ENCODE measurements around the gene TOR1AIP2. TPM values are rescaled to one million over a fixed set of nuclear protein-coding genes. Genes with fewer than 3 reads are reported as not detected.

Gene TOR1AIP2
- total RNA-seq, 1 experiment from 2014 or later = 142 TPM

- no peak overlapping the region for H3K4me2 ChIP-seq
- ChIA-PET CTCF (no interaction called here), POLR2A (ENCODE audit: unreplicated experiment) (interaction anchor here (0.5 kb wide), 1 partner anchor 1497 kb away, joined by 7 read pairs; no protein-coding TSS in a partner anchor)
- no peak overlapping the region for H3K27ac ChIP-seq
- H3F3A ChIP-seq (ENCODE audit: insufficient read depth, low read depth) = no peaks in the 10 kb centered on the region
- no peaks in the 10 kb centered on the region for H3K36me3 ChIP-seq (ENCODE audit: low read depth)
- H3K27me3 ChIP-seq (ENCODE audit: insufficient read depth, low read depth) = peaks cover 38% of the 10 kb centered on the region
- H3K4me1 ChIP-seq (replicated peaks; ENCODE audit: insufficient read depth) = no peaks in the 10 kb centered on the region
- no TSS peak for BruUV-seq (replicated peaks)
- no peaks in the 10 kb centered on the region for H3K9me3 ChIP-seq (ENCODE audit: insufficient read depth, low read depth)
- TF ChIP-seq EZH2 (IDR thresholded peaks at IDR 0.05; ENCODE audit: low read depth) = no peak
- no peak for TF ChIP-seq CTCF (conservative IDR thresholded peaks at IDR 0.05)
- DNase-seq = no peak
- intact Hi-C loops (cut with micrococcal nuclease; ENCODE audit: unreplicated experiment) = no loop called here
- no peaks in the 10 kb centered on the region for H3K9me2 ChIP-seq (ENCODE audit: insufficient read depth)
- H3K4me3 ChIP-seq = no peak overlapping the region
- H3K79me2 ChIP-seq (ENCODE audit: low read depth) = no peaks in the 10 kb centered on the region
- no peak overlapping the region for H2AFZ ChIP-seq
- H4K20me1 ChIP-seq (ENCODE audit: insufficient read depth) = no peaks in the 10 kb centered on the region; the same call in 1 of the 2 replicates
Measured at GRCh38 chr1:179807691-179808485, 69.7 kb downstream of the TOR1AIP2 start.

- H3K79me2 ChIP-seq (ENCODE audit: low read depth) = no peaks in the 10 kb centered on the region
- no peak for DNase-seq
- no peaks in the 10 kb centered on the region for H3F3A ChIP-seq (ENCODE audit: insufficient read depth, low read depth)
- H3K36me3 ChIP-seq (ENCODE audit: low read depth) = no peaks in the 10 kb centered on the region
- H3K4me3 ChIP-seq = no peak overlapping the region
- BruUV-seq (replicated peaks) = no TSS peak
- POLR2A ChIA-PET (ENCODE audit: unreplicated experiment) = no interaction called here
- no peaks in the 10 kb centered on the region for H3K9me2 ChIP-seq (ENCODE audit: insufficient read depth)
- no peak overlapping the region for H3K27ac ChIP-seq
- no peaks in the 10 kb centered on the region for H3K9me3 ChIP-seq (ENCODE audit: insufficient read depth, low read depth)
- H3K27me3 ChIP-seq (ENCODE audit: insufficient read depth, low read depth) = peaks cover 36% of the 10 kb centered on the region
- TF ChIP-seq CTCF (conservative IDR thresholded peaks at IDR 0.05) (no peak), EZH2 (IDR thresholded peaks at IDR 0.05; ENCODE audit: low read depth) (no peak)
- H3K4me2 ChIP-seq = no peak overlapping the region
- H3K4me1 ChIP-seq (replicated peaks; ENCODE audit: insufficient read depth) = no peaks in the 10 kb centered on the region
- H2AFZ ChIP-seq = no peak overlapping the region
- intact Hi-C loops (cut with micrococcal nuclease; ENCODE audit: unreplicated experiment) = no loop called here
- CTCF ChIA-PET = no interaction called here
- no peaks in the 10 kb centered on the region; the same call in 1 of the 2 replicates for H4K20me1 ChIP-seq (ENCODE audit: insufficient read depth)
Measured at GRCh38 chr1:179807291-179807690, 70.3 kb downstream of the TOR1AIP2 start.

- no TSS peak for BruUV-seq (replicated peaks)
- intact Hi-C loops (cut with micrococcal nuclease; ENCODE audit: unreplicated experiment) = no loop called here
Measured at GRCh38 chr1:179806333-179806732, 71.3 kb downstream of the TOR1AIP2 start.

More at GRCh38 chr1:179806333-179806732, 71.3 kb downstream of the TOR1AIP2 start:
- H3K36me3 ChIP-seq (ENCODE audit: low read depth) = no peaks in the 10 kb centered on the region
- no peaks in the 10 kb centered on the region for H3K79me2 ChIP-seq (ENCODE audit: low read depth)
- H3K9me2 ChIP-seq (ENCODE audit: insufficient read depth) = no peaks in the 10 kb centered on the region
- H3K4me1 ChIP-seq (replicated peaks; ENCODE audit: insufficient read depth) = no peaks in the 10 kb centered on the region
- DNase-seq = no peak
- no peak for TF ChIP-seq CTCF (conservative IDR thresholded peaks at IDR 0.05)
- TF ChIP-seq EZH2 (IDR thresholded peaks at IDR 0.05; ENCODE audit: low read depth) = no peak
- CTCF ChIA-PET = no interaction called here
- H3K9me3 ChIP-seq (ENCODE audit: insufficient read depth, low read depth) = no peaks in the 10 kb centered on the region
- no peak overlapping the region for H3K27ac ChIP-seq
- POLR2A ChIA-PET (ENCODE audit: unreplicated experiment) = no interaction called here
- no peak overlapping the region for H2AFZ ChIP-seq
- peaks cover 34% of the 10 kb centered on the region for H3K27me3 ChIP-seq (ENCODE audit: insufficient read depth, low read depth)
- no peaks in the 10 kb centered on the region; the same call in 1 of the 2 replicates for H4K20me1 ChIP-seq (ENCODE audit: insufficient read depth)
- no peak overlapping the region for H3K4me3 ChIP-seq
- no peak overlapping the region for H3K4me2 ChIP-seq
- no peaks in the 10 kb centered on the region for H3F3A ChIP-seq (ENCODE audit: insufficient read depth, low read depth)

All from PC-9 (cell line).